Measurements from ENCODE around the gene ALG12. TPM values are rescaled to one million over a fixed set of nuclear protein-coding genes. Genes with fewer than 3 reads are reported as not detected.
A peak's percentile ranks its signal among the peaks of the same experiment; 100 is the strongest.

Gene ALG12
- total and polyA plus RNA-seq, 2 donors from 2014 or later = 27.2 to 28.4 TPM

DNA sequence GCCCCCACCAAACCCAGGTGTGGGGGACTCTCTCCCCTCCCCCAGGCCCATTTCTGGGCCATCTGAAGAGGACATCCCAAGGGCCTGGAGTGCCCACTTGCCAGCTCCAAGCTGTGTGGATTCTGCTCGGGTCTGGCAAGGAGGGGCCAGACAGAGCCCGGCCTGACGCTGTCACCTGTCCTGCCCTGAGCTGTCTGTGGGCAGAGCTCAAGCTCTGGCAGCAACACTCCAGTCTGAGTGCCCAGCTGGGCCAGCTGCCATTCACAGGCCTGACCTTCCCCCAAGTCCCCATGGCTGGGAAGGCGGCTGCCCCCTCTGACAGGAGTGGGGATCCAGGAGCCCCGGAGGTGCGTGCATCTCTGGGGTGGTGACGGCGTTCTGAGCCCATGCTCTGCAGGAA is 36.1 kb upstream of the ALG12 start:
- intact Hi-C loops (cut with DNase I) = no loop called here
- TF ChIP-seq, protein P1, sequence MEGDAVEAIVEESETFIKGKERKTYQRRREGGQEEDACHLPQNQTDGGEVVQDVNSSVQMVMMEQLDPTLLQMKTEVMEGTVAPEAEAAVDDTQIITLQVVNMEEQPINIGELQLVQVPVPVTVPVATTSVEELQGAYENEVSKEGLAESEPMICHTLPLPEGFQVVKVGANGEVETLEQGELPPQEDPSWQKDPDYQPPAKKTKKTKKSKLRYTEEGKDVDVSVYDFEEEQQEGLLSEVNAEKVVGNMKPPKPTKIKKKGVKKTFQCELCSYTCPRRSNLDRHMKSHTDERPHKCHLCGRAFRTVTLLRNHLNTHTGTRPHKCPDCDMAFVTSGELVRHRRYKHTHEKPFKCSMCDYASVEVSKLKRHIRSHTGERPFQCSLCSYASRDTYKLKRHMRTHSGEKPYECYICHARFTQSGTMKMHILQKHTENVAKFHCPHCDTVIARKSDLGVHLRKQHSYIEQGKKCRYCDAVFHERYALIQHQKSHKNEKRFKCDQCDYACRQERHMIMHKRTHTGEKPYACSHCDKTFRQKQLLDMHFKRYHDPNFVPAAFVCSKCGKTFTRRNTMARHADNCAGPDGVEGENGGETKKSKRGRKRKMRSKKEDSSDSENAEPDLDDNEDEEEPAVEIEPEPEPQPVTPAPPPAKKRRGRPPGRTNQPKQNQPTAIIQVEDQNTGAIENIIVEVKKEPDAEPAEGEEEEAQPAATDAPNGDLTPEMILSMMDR (IDR thresholded peaks at IDR 0.05; ENCODE audit: borderline replicate concordance, extremely low read depth, insufficient read depth) = no peak
- no peaks in the 10 kb centered on the region for H3K36me3 ChIP-seq (ENCODE audit: control insufficient read depth in 2 of 3, insufficient read depth in 3 of 3, low read length in 3 of 3)
- peak overlapping the region; percentile 98 to 99 for H3K27ac ChIP-seq (ENCODE audit: low read depth in 2 of 2, low read length in 2 of 2)
- no peaks in the 10 kb centered on the region for H3K27me3 ChIP-seq (ENCODE audit: control insufficient read depth, insufficient read depth, low read length)
- no peak overlapping the region for H3K4me3 ChIP-seq (ENCODE audit: low read length in 3 of 3)
- H3K9me3 ChIP-seq (ENCODE audit: control insufficient read depth in 2 of 3, insufficient read depth in 1 of 3, low read length in 3 of 3) = no peaks in the 10 kb centered on the region
- no peak for FAIRE-seq
- peak overlapping the region in 1 of 3 donors; percentile 84 for H3K9ac ChIP-seq (ENCODE audit: low read length in 3 of 3)
- DNase-seq = peak in 1 of 5 donors; percentile 83
- H3K4me1 ChIP-seq (ENCODE audit: control insufficient read depth in 2 of 3, insufficient read depth in 2 of 3, low read depth in 1 of 3, low read length in 3 of 3) = peaks cover 0 to 50% (median 28%) of the 10 kb centered on the region in 3 donors

DNA sequence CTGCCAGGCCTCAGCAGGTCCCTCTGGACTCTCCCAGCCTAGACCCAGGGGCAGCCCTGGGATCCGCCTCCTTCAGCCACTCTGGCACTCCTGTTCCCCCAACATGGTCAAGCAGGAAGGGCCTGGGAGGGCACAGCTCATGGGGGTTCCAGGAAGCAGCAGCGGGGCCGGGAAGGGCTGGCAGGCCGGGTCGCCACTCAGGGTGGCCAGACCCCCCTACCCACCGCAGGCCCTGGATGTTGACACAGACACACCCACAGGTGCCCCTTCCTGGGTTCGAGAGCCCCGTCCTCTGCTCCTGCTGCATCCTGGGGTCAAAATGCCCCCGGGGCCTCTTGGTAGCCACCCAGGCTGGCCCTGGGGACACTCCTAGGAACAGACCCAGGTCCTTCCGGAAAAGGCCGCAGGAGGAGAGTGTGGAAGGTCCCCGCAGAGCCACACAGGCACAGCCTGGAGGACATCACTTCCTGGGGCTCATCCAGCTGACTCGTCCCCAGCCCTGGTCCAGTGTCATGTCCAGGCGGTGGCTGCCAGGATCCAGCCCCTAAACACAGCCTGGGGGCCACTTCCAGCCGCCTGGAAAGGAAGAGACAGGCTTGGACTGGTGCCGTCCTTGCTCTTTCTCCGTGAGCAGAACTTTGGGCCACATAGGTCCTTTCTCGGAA is 35.6 kb upstream of the ALG12 start:
- no peaks in the 10 kb centered on the region for H3K9me3 ChIP-seq (ENCODE audit: control insufficient read depth in 2 of 3, insufficient read depth in 1 of 3, low read length in 3 of 3)
- H3K4me1 ChIP-seq (ENCODE audit: control insufficient read depth in 2 of 3, insufficient read depth in 2 of 3, low read depth in 1 of 3, low read length in 3 of 3) = peaks cover 0 to 48% (median 25%) of the 10 kb centered on the region in 3 donors
- no peak for FAIRE-seq
- no peaks in the 10 kb centered on the region for H3K36me3 ChIP-seq (ENCODE audit: control insufficient read depth in 2 of 3, insufficient read depth in 3 of 3, low read length in 3 of 3)
- DNase-seq = peak in 1 of 5 donors; percentile 92
- no peaks in the 10 kb centered on the region for H3K27me3 ChIP-seq (ENCODE audit: control insufficient read depth, insufficient read depth, low read length)
- H3K9ac ChIP-seq (ENCODE audit: low read length in 3 of 3) = peak overlapping the region in 1 of 3 donors; percentile 84
- peak overlapping the region; percentile 98 to 99 for H3K27ac ChIP-seq (ENCODE audit: low read depth in 2 of 2, low read length in 2 of 2)
- intact Hi-C loops (cut with DNase I) = no loop called here
- H3K4me3 ChIP-seq (ENCODE audit: low read length in 3 of 3) = no peak overlapping the region
- TF ChIP-seq, protein P1 (IDR thresholded peaks at IDR 0.05; ENCODE audit: borderline replicate concordance, extremely low read depth, insufficient read depth) = no peak

DNA sequence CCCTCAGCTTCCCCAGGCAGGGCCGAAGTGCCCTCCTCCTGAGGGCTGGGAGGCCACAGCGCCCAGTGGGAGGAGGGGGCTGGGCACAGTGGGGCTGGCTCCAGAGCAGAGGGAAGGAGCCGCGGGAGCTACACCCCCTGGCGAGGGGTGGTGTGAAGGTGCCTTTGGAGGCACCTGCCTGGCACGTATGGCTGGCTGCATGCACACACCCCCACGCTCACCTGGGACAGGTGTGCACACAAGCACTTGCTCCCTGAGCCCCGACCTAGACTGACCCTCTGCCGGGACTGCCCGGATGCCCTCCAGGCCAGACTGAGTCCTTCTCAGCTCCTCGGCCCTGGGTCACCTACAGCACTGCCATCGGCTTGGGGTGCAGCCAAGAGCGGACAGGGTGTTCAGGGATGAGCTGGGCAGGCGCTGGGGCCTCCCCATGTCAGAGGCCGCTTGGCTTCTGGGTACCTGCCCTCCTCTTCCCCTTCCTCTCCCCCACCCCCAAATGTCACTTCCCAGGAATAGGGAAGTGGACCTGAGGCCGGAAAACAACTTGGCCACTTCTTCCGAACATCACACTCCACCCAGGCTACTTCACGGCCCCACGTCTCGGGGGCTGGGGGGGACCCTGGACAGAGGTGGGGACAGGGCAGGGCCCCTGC is 34.9 kb upstream of the ALG12 start:
- TF ChIP-seq, protein P1 (IDR thresholded peaks at IDR 0.05; ENCODE audit: borderline replicate concordance, extremely low read depth, insufficient read depth) = no peak
- Histone ChIP-seq H3K4me1 (ENCODE audit: control insufficient read depth in 2 of 3, insufficient read depth in 2 of 3, low read depth in 1 of 3, low read length in 3 of 3) (peaks cover 0 to 50% (median 25%) of the 10 kb centered on the region in 3 donors), H3K9ac (ENCODE audit: low read length in 3 of 3) (peak overlapping the region in 1 of 3 donors; percentile 84), H3K27ac (ENCODE audit: low read depth in 2 of 2, low read length in 2 of 2) (peak overlapping the region; percentile 98 to 99), H3K9me3 (ENCODE audit: control insufficient read depth in 2 of 3, insufficient read depth in 1 of 3, low read length in 3 of 3) (no peaks in the 10 kb centered on the region), H3K36me3 (ENCODE audit: control insufficient read depth in 2 of 3, insufficient read depth in 3 of 3, low read length in 3 of 3) (no peaks in the 10 kb centered on the region), H3K4me3 (ENCODE audit: low read length in 3 of 3) (no peak overlapping the region), H3K27me3 (ENCODE audit: control insufficient read depth, insufficient read depth, low read length) (no peaks in the 10 kb centered on the region)
- intact Hi-C loops (cut with DNase I) = no loop called here
- no peak for FAIRE-seq
- DNase-seq = peak in 1 of 5 donors; percentile 92
